Type B pancreatic cell (in vitro differentiated cells): ENCODE results near the gene USP43. TPM values are rescaled to one million over a fixed set of nuclear protein-coding genes. Genes with fewer than 3 reads are reported as not detected.

Experiments
- DNase-seq: peaks from one replicate; pipeline ENCODE4 v3.0.0; 2021; ENCODE audit warnings: mixed read lengths; ENCODE audit not compliant: unreplicated experiment; ENCODE audit errors: extremely low spot score
- H3K27ac Mint-ChIP-seq: 2 replicates; pipeline ENCODE4 v1.8.0; 2021; ENCODE audit warnings: mild to moderate bottlenecking, mixed read lengths
- H3K27me3 Mint-ChIP-seq: 2 replicates; pipeline ENCODE4 v1.8.0; 2021; ENCODE audit warnings: mixed read lengths
- H3K36me3 Mint-ChIP-seq: 2 replicates; pipeline ENCODE4 v1.8.0; 2021; ENCODE audit warnings: mixed read lengths
- H3K4me1 Mint-ChIP-seq: one replicate; pipeline ENCODE4 v1.8.0; 2021; ENCODE audit warnings: mixed read lengths; ENCODE audit not compliant: unreplicated experiment
- H3K4me3 Mint-ChIP-seq: 2 replicates; pipeline ENCODE4 v1.8.0; 2021; ENCODE audit warnings: mild to moderate bottlenecking, mixed read lengths
- H3K9me3 Mint-ChIP-seq: 2 replicates; pipeline ENCODE4 v1.8.0; 2021; ENCODE audit warnings: mixed read lengths
- total RNA-seq: library from RNA; stranded (reverse); gene quantifications from 2 replicates; pipeline ENCODE4 v1.2.1, GENCODE V29; 2021; ENCODE audit warnings: low replicate concordance
- TF ChIP-seq, protein P1 (sequence below): fragments of 200-600 bp; sonication (generic); conservative IDR thresholded peaks from 2 replicates; pipeline ENCODE4 v1.5.0; 2021; ENCODE audit warnings: antibody characterized with exemption, mild to moderate bottlenecking

Gene USP43
- total RNA-seq, 1 donor from 2014 or later = 6.6 TPM

GRCh38 chr17:9767432-9767991 is 122.2 kb downstream of the USP43 start:
- DNase-seq = no peak
- H3K36me3 Mint-ChIP-seq = no peaks in the 10 kb centered on the region
- peaks cover 40% of the 10 kb centered on the region for H3K27me3 Mint-ChIP-seq
- no peak overlapping the region for H3K4me3 Mint-ChIP-seq
- no peak overlapping the region for H3K27ac Mint-ChIP-seq
- H3K4me1 Mint-ChIP-seq = no peaks in the 10 kb centered on the region
- no peaks in the 10 kb centered on the region for H3K9me3 Mint-ChIP-seq
- TF ChIP-seq, protein P1, sequence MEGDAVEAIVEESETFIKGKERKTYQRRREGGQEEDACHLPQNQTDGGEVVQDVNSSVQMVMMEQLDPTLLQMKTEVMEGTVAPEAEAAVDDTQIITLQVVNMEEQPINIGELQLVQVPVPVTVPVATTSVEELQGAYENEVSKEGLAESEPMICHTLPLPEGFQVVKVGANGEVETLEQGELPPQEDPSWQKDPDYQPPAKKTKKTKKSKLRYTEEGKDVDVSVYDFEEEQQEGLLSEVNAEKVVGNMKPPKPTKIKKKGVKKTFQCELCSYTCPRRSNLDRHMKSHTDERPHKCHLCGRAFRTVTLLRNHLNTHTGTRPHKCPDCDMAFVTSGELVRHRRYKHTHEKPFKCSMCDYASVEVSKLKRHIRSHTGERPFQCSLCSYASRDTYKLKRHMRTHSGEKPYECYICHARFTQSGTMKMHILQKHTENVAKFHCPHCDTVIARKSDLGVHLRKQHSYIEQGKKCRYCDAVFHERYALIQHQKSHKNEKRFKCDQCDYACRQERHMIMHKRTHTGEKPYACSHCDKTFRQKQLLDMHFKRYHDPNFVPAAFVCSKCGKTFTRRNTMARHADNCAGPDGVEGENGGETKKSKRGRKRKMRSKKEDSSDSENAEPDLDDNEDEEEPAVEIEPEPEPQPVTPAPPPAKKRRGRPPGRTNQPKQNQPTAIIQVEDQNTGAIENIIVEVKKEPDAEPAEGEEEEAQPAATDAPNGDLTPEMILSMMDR = no peak

DNA sequence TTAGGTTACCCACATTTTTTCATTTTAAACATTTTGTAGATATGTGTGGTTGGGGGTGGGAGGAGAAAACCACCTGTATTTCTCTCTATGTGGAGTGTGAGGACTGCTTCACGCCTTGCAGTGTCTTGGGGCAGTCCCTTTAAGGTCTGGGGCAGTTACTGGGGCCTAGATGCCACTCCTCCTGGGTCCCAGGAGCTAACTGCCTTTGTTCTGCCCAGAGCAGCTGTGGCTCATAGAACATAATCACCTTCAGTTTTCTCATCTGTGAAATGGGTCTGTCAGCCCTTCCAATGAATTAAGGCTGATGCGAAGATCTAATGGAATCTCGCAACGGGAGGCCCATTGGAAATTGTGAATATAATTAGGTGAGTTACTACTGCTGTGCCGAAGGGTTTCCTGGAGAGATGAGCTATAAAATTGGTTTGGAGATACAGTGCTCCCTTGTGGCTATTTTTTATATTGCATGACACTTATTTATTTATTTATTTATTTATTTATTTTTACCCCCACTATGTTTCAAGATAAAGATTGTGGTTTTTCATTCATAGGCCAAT is 123.1 kb downstream of the USP43 start:
- TF ChIP-seq, protein P1 = peak; percentile 81
- H3K27ac Mint-ChIP-seq = no peak overlapping the region
- no peaks in the 10 kb centered on the region for H3K36me3 Mint-ChIP-seq
- no peaks in the 10 kb centered on the region for H3K9me3 Mint-ChIP-seq
- DNase-seq = no peak
- H3K4me3 Mint-ChIP-seq = no peak overlapping the region
- H3K4me1 Mint-ChIP-seq = no peaks in the 10 kb centered on the region
- H3K27me3 Mint-ChIP-seq = peaks cover 33% of the 10 kb centered on the region

DNA sequence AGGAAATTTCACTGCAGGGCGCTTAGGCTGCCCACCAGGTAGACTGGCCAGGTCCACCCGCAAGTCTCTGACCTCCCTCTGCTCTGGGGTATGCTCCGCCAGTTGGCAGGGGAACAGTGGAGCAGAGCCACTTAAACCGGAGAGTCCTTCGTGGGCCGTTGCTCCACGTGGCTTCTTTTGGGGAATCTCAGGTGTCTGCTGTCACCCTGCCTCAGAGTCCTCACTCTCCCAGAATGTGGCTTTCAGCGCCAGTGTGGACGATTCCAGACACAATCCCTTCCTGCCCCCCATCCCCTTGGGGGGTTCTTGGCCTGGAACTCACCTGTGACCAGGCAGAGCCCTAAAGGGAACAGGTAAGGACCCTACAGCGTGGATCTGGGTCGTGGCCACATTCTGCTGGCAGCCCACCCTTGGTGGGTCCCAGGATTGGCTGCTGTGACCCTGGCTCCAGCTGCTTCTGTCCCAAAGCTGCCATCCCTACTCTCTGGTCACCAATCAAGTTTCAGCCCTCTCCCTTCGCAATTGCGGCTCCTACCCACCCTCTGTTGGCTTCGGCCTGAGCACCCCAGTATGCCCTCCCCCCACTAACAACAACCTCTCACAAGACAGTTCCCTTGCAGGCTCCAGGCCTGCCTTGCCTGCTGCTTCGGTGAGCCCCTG is 123.8 kb downstream of the USP43 start:
- H3K4me1 Mint-ChIP-seq = no peaks in the 10 kb centered on the region
- H3K27me3 Mint-ChIP-seq = peaks cover 27% of the 10 kb centered on the region
- no peak overlapping the region for H3K4me3 Mint-ChIP-seq
- TF ChIP-seq, protein P1 = no peak
- H3K36me3 Mint-ChIP-seq = no peaks in the 10 kb centered on the region
- no peak for DNase-seq
- H3K27ac Mint-ChIP-seq = no peak overlapping the region
- no peaks in the 10 kb centered on the region for H3K9me3 Mint-ChIP-seq

DNA sequence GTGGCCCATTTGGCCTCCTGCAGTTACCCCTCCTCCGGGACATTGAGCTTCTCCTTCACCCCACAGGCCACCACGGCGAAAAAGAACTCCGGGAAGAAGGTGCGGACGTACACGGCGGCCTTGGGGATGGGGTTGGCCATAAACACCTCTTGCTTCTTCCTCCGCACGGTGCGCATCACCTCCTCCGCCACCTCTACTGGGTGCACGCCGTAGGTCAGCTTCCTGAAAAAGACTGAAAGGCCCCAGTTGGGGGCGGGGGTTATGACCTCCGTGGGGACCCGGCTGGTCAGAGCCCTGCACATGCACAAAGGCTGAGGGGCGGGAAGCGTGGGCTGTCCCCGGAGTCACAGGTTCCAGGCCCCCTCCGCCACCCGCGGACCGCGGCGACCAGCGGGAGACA is 126.1 kb downstream of the USP43 start:
- Mint-ChIP-seq H3K9me3 (no peaks in the 10 kb centered on the region), H3K36me3 (no peaks in the 10 kb centered on the region), H3K4me3 (no peak overlapping the region), H3K27me3 (peaks cover 7% of the 10 kb centered on the region), H3K27ac (no peak overlapping the region), H3K4me1 (no peaks in the 10 kb centered on the region)
- DNase-seq = no peak
- TF ChIP-seq, protein P1 = no peak

DNA sequence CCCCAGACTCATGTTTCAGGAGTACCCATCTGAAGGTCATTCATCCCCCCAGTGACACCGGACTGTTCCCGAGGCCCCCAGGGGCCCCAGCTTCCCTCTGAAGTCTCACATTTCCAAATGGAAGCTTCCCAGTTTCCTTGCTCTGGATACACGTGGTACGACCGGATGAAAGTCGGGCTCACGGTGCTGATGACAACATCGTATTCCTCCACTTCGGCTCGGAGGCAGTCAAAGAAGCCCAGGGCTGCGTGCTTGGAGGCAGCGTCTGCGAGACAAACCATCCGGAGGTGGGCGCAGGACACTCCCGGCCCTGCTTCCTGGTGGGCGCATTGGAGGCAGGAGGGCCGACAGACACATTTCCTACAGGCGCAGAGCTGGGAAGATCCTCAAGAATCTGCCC is 127.3 kb downstream of the USP43 start:
- peaks cover 4% of the 10 kb centered on the region for H3K9me3 Mint-ChIP-seq
- H3K4me3 Mint-ChIP-seq = no peak overlapping the region
- H3K4me1 Mint-ChIP-seq = no peaks in the 10 kb centered on the region
- TF ChIP-seq, protein P1 = no peak
- no peaks in the 10 kb centered on the region for H3K36me3 Mint-ChIP-seq
- no peak overlapping the region for H3K27ac Mint-ChIP-seq
- DNase-seq = no peak
- H3K27me3 Mint-ChIP-seq = peaks cover 12% of the 10 kb centered on the region
